Trophoblast cell (in vitro differentiated cells and primary cell): ENCODE measurements around the gene ZBTB7C.

ENCODE experiments used
- DNase-seq, 2 donors: peaks; one replicate each; pipeline ENCODE4 v3.0.0-alpha.2; 2016
- H2AFZ ChIP-seq: 2 replicates; pipeline ENCODE4 v1.6.1; 2013; ENCODE audit warnings: low read length, moderate library complexity, mild to moderate bottlenecking; ENCODE audit not compliant: insufficient read depth, poor library complexity
- H2AK5ac ChIP-seq: 2 replicates; pipeline ENCODE4 v1.6.1; 2013; ENCODE audit warnings: mild to moderate bottlenecking, low read length
- H2BK120ac ChIP-seq: 2 replicates; pipeline ENCODE4 v1.6.1; 2013; ENCODE audit warnings: low read length, mild to moderate bottlenecking, moderate library complexity; ENCODE audit not compliant: insufficient read depth, poor library complexity
- H2BK12ac ChIP-seq: 2 replicates; pipeline ENCODE4 v1.6.1; 2013; ENCODE audit warnings: mild to moderate bottlenecking, low read length, moderate library complexity
- H2BK5ac ChIP-seq: 2 replicates; pipeline ENCODE4 v1.6.1; 2013; ENCODE audit warnings: low read length, low read depth, moderate library complexity, mild to moderate bottlenecking; ENCODE audit not compliant: poor library complexity
- H3K14ac ChIP-seq: 2 replicates; pipeline ENCODE4 v1.6.1; 2013; ENCODE audit warnings: mild to moderate bottlenecking, low read length
- H3K18ac ChIP-seq: 2 replicates; pipeline ENCODE4 v1.6.1; 2013; ENCODE audit warnings: mild to moderate bottlenecking, low read length
- H3K23ac ChIP-seq: 2 replicates; pipeline ENCODE4 v1.6.1; 2013; ENCODE audit warnings: low read length
- H3K27ac ChIP-seq: 2 replicates; pipeline ENCODE4 v1.5.1; 2013; ENCODE audit warnings: low read depth, mild to moderate bottlenecking, inconsistent platforms, low read length, moderate library complexity
- H3K27me3 ChIP-seq: 2 replicates; pipeline ENCODE4 v1.6.1; 2013; ENCODE audit warnings: inconsistent platforms, mild to moderate bottlenecking, low read length, moderate library complexity; ENCODE audit not compliant: insufficient read depth
- H3K36me3 ChIP-seq, 2 experiments: 1 replicate in 1 of 2; 2 replicates in 1 of 2; pipeline ENCODE4 v1.6.1; 2013; ENCODE audit warnings: low read length in 2 of 2, mild to moderate bottlenecking in 2 of 2, moderate library complexity in 1 of 2; ENCODE audit not compliant: insufficient read depth in 2 of 2, control insufficient read depth in 1 of 2
- H3K4ac ChIP-seq: 2 replicates; pipeline ENCODE4 v1.6.1; 2013; ENCODE audit warnings: low read depth, mild to moderate bottlenecking, low read length, moderate library complexity
- H3K4me1 ChIP-seq, 2 experiments: 1 replicate in 1 of 2; 2 replicates in 1 of 2; pipeline ENCODE4 v1.6.1; 2013; ENCODE audit warnings: low read length in 2 of 2, mild to moderate bottlenecking in 2 of 2, moderate library complexity in 1 of 2; ENCODE audit not compliant: insufficient read depth in 2 of 2, control insufficient read depth in 1 of 2
- H3K4me2 ChIP-seq: 2 replicates; pipeline ENCODE4 v1.6.1; 2013; ENCODE audit warnings: inconsistent platforms, mild to moderate bottlenecking, low read length, moderate library complexity
- H3K4me3 ChIP-seq: 2 replicates; pipeline ENCODE4 v1.5.1; 2013; ENCODE audit warnings: mild to moderate bottlenecking, low read depth, low read length, inconsistent platforms
- H3K79me1 ChIP-seq: one replicate; pipeline ENCODE4 v1.6.1; 2013; ENCODE audit warnings: low read length
- H3K79me2 ChIP-seq: 2 replicates; pipeline ENCODE4 v1.6.1; 2013; ENCODE audit warnings: low read length, mild to moderate bottlenecking; ENCODE audit not compliant: control insufficient read depth, insufficient read depth, poor library complexity
- H3K9ac ChIP-seq: 2 replicates; pipeline ENCODE4 v1.6.1; 2013; ENCODE audit warnings: mild to moderate bottlenecking, low read length
- H3K9me3 ChIP-seq: 2 replicates; pipeline ENCODE4 v1.6.1; 2013; ENCODE audit warnings: low read depth, mild to moderate bottlenecking, control low read depth, inconsistent platforms, low read length; ENCODE audit not compliant: insufficient read depth
- H4K12ac ChIP-seq: 2 replicates; pipeline ENCODE4 v1.6.1; 2013; ENCODE audit warnings: low read depth, mild to moderate bottlenecking, low read length, moderate library complexity
- H4K8ac ChIP-seq: 2 replicates; pipeline ENCODE4 v1.6.1; 2013; ENCODE audit warnings: low read depth, mild to moderate bottlenecking, low read length, moderate library complexity
- H4K91ac ChIP-seq: one replicate; pipeline ENCODE4 v1.6.1; 2013; ENCODE audit warnings: low read depth, mild to moderate bottlenecking, low read length, moderate library complexity
- WGBS: extraction: QIAGEN DNeasy Blood & Tissue Kit; methylation state at CpG from one replicate; pipeline ENCODE4 v1.1.7; 2013; ENCODE audit warnings: missing lambda C conversion rate; ENCODE audit not compliant: insufficient read length, insufficient coverage; ENCODE audit errors: extremely low coverage; 5-methylcytosine and 5-hydroxymethylcytosine counted together

The ZBTB7C gene

DNA sequence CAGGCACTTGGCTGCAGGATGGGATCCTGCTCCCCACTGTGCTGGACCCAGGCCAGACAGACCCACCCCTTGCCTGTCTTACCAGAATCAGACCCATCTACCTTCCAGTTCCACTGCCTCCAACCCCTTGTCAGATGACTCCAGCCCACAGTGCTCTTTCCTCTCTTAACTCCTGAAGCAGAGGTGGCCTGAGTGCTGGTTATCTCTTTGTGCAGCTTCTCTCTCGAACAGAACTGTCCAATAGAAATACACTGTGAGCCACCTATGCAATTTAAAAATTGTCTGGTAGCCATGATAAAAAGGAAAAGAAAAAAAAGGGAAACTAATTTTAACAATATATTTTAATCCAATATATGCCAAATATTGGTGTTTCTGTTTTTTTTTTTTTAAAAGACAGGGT is 318.5 kb downstream of the ZBTB7C start:
- Histone ChIP-seq H3K27me3 (no peaks in the 10 kb centered on the region), H3K4me2 (no peak overlapping the region), H2AK5ac (no peak overlapping the region), H3K9ac (no peak overlapping the region), H3K4me1 (peaks cover 0 to under 1% of the 10 kb centered on the region in 2 experiments), H4K91ac (no peak overlapping the region), H3K4ac (no peak overlapping the region), H3K4me3 (no peak overlapping the region), H4K8ac (no peak overlapping the region), H4K12ac (no peak overlapping the region), H3K18ac (no peak overlapping the region), H3K36me3 (no peaks in the 10 kb centered on the region), H2BK5ac (no peak overlapping the region), H2BK12ac (no peak overlapping the region), H3K79me2 (no peaks in the 10 kb centered on the region), H3K27ac (no peak overlapping the region), H2BK120ac (no peak overlapping the region), H3K23ac (peak overlapping the region; percentile 80), H2AFZ (no peak overlapping the region), H3K14ac (no peak overlapping the region), H3K79me1 (no peaks in the 10 kb centered on the region), H3K9me3 (no peaks in the 10 kb centered on the region)
- no CpG with 5 or more reads among the region's 1 CpG for WGBS
- no peak for DNase-seq

- WGBS, result no CpG with 5 or more reads among the region's 9 CpGs
- no peaks in the 10 kb centered on the region for H3K27me3 ChIP-seq
- no peak overlapping the region for H3K4me3 ChIP-seq
- H2BK5ac ChIP-seq, result no peak overlapping the region
- no peak for DNase-seq
- H4K12ac ChIP-seq, result no peak overlapping the region
- no peaks in the 10 kb centered on the region for H3K79me1 ChIP-seq
- H3K18ac ChIP-seq, result no peak overlapping the region
- no peaks in the 10 kb centered on the region for H3K36me3 ChIP-seq
- no peak overlapping the region for H2AK5ac ChIP-seq
- no peak overlapping the region for H2BK120ac ChIP-seq
- no peak overlapping the region for H3K9ac ChIP-seq
- H2BK12ac ChIP-seq, result no peak overlapping the region
- no peak overlapping the region for H3K14ac ChIP-seq
- no peak overlapping the region for H4K91ac ChIP-seq
- H3K79me2 ChIP-seq, result no peaks in the 10 kb centered on the region
- no peaks in the 10 kb centered on the region for H3K9me3 ChIP-seq
- peaks cover 0 to 2% of the 10 kb centered on the region in 2 experiments for H3K4me1 ChIP-seq
- H3K4me2 ChIP-seq, result no peak overlapping the region
- H4K8ac ChIP-seq, result no peak overlapping the region
- no peak overlapping the region for H3K4ac ChIP-seq
- H3K27ac ChIP-seq, result no peak overlapping the region
- H3K23ac ChIP-seq, result no peak overlapping the region
- no peak overlapping the region for H2AFZ ChIP-seq
These were observed 319.2 kb downstream of the ZBTB7C start for GRCh38 chr18:48090021-48090420.

DNA sequence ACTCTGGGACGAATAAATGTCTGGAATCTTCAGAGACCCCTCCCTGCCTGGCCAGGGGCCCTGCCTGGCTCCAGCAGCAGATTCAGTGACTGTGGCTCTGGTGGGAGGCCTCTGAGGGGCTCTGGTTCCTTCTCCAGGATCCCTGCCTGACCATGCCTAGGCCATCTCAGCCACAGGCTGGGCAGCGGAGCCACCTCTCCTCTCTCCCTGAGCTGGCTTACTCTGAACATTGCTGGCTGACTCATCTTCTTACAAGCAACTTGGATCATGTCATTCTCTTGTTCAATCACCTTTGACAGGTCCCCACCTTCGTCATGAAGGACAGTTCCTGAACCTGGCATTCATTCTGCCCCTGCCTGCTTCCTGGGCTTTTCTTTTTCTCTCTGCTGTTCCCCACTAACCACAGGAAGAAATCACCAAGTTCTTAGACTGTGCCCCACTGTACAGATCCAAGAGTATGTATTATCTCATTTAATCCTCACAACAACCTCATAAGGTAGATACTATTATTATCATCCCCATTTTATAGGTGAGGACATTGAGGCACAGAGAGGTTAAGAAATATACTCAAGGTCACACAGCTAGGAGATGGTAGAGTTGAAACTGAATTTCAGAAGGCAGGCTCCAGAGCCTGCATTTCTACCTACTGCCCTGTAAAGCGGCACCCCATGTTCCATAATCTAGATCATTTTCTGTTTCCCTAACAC is 323.2 kb downstream of the ZBTB7C start:
- Histone ChIP-seq H4K91ac (no peak overlapping the region), H3K36me3 (no peaks in the 10 kb centered on the region), H3K9ac (no peak overlapping the region), H3K23ac (no peak overlapping the region), H3K4me2 (no peak overlapping the region), H2BK12ac (no peak overlapping the region), H3K79me1 (no peaks in the 10 kb centered on the region), H2AK5ac (no peak overlapping the region), H2BK120ac (no peak overlapping the region), H3K18ac (no peak overlapping the region), H3K4me1 (peaks cover 0 to 2% of the 10 kb centered on the region in 2 experiments), H3K27me3 (no peaks in the 10 kb centered on the region), H2AFZ (no peak overlapping the region), H3K79me2 (no peaks in the 10 kb centered on the region), H3K4ac (no peak overlapping the region), H4K8ac (no peak overlapping the region), H4K12ac (no peak overlapping the region), H2BK5ac (no peak overlapping the region), H3K4me3 (no peak overlapping the region), H3K14ac (no peak overlapping the region), H3K9me3 (no peaks in the 10 kb centered on the region), H3K27ac (no peak overlapping the region)
- DNase-seq, result no peak
- no CpG with 5 or more reads among the region's 4 CpGs for WGBS

DNA sequence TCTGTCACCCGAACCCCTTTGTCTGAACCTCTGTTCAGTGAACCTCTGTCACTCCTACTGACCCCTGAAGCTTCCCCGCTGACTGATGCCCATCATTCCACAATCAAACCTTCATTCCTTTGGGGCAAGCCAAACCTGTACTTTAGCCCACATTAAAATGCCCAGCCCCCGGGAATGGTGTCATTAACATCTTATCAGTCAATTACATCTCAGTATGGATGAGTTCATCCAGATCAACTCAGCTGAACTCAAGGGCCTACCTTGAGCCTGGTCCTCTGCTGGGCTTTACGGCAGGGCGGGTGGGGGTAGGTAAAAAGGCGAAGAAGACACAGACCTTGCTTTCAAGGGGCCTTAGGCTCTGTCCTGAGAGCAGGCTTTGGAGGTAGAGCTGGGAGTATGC is 324.3 kb downstream of the ZBTB7C start:
- Histone ChIP-seq H3K4ac (no peak overlapping the region), H3K4me1 (peaks cover 0 to 2% of the 10 kb centered on the region in 2 experiments), H3K4me2 (no peak overlapping the region), H4K12ac (no peak overlapping the region), H4K8ac (no peak overlapping the region), H3K9me3 (no peaks in the 10 kb centered on the region), H3K27ac (no peak overlapping the region), H3K23ac (no peak overlapping the region), H3K36me3 (no peaks in the 10 kb centered on the region), H3K14ac (no peak overlapping the region), H3K79me2 (no peaks in the 10 kb centered on the region), H2BK5ac (no peak overlapping the region), H3K79me1 (no peaks in the 10 kb centered on the region), H2AFZ (no peak overlapping the region), H3K9ac (no peak overlapping the region), H3K18ac (no peak overlapping the region), H4K91ac (no peak overlapping the region), H3K4me3 (no peak overlapping the region), H2BK12ac (no peak overlapping the region), H3K27me3 (no peaks in the 10 kb centered on the region), H2BK120ac (no peak overlapping the region), H2AK5ac (no peak overlapping the region)
- no CpG with 5 or more reads among the region's 6 CpGs for WGBS
- no peak for DNase-seq
